GM19328 (cell line): ENCODE data around the gene CABP4.

ENCODE experiments used
- ATAC-seq: cut with Tn5 transposase; IDR thresholded peaks from one replicate; pipeline ENCODE4 v1.9.1; 2021; ENCODE audit warnings: mild to moderate bottlenecking, moderate library complexity; ENCODE audit not compliant: unreplicated experiment

The CABP4 gene

DNA sequence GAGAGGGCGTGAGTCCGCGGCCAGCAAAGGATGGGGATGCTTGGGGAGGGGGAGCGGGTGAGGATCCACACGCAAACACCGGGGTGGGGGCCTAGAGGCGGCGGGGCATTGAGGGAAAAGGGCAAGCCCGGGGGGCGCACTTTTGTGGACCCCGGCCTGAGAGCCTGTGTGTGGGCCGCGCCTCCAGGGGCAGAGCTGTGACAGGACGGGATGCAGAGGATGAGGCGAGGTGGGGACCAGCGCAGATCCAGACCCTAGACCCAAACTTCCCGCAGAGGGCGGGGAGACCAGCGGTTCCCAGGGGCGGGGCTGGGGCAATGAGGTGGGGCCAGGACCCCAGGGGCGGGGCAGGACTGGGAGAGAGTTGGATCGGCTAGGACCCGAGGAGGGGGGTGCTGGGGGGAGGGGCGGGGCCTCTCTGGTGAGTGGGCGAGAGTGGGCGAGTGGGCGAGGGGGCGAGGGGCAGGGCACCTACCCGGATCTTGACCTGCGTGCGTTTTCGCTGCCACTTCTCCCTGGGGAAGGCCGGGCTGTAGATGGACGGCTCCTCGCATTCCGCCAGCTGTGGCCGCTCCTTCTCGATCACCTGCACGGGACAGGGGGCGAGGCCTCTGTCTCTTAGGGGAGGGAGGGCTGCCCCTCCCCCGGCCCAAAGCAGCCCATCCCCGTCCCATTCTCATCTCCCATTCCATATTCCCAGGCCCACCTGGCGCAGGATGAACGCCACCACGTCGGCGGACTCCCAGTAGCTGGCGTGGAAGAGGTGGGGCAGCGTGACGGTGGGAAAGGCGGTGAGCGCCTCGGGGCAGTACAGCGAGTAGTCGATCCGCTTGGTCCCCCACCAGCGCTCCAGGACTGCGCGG is 39.4 kb downstream of the CABP4 start:
- no peak for ATAC-seq

GRCh38 chr11:67495234-67496005 is 40.3 kb downstream of the CABP4 start:
- ATAC-seq, result no peak

GRCh38 chr11:67496113-67496512 is 41.0 kb downstream of the CABP4 start:
- ATAC-seq, result no peak

DNA sequence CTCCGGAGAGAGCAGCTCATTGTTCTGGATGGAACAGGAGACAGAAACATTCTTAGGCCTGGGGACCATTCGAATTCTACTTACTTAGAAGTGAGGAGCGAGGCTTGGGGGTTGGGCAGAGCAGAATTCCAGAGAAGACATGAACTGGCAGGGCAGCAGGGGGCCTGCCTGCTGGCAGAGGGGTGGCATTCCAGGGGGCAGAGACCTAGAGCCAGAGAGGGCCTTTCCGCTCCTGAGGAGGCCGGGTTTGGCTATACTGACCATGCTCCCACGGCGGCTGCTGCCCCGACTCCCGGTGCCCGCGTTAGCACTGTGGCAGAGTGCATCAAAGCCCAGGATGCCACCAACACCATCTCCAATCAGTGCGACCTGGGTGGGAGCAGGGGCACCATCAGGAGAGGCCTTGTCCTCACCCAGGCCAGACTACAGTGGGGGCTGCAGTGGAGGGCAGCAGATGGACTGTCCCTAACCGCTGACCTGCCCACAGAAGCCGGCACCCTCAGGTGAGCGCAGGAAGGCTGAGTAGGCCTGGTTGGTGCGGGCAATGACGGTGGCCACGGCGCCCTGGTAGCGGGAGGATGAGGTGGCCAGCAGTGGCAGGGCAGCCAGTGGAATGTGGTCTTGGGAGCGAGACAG is 42.6 kb downstream of the CABP4 start:
- ATAC-seq, result no peak

DNA sequence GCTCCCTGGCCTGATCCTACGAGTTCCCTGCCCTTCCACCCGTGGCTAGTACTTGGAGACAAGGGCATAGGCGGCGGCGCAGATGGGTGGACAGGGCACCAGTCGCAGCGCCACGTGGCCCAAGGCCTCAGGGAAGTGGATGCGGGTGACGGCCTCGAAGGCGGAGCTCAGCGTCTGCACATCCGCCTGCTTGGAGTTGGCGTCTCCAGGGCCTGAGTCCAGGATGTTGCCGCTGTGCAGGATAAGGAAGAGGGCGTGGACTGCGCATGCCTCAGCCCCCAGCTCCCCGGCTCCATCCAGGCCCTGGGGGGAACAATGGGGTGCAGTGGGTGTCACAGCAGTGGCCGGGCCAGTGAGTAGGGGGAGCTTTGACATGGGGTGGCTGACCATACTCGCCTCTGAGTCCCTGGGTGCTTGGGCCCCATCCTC is 43.4 kb downstream of the CABP4 start:
- no peak for ATAC-seq

DNA sequence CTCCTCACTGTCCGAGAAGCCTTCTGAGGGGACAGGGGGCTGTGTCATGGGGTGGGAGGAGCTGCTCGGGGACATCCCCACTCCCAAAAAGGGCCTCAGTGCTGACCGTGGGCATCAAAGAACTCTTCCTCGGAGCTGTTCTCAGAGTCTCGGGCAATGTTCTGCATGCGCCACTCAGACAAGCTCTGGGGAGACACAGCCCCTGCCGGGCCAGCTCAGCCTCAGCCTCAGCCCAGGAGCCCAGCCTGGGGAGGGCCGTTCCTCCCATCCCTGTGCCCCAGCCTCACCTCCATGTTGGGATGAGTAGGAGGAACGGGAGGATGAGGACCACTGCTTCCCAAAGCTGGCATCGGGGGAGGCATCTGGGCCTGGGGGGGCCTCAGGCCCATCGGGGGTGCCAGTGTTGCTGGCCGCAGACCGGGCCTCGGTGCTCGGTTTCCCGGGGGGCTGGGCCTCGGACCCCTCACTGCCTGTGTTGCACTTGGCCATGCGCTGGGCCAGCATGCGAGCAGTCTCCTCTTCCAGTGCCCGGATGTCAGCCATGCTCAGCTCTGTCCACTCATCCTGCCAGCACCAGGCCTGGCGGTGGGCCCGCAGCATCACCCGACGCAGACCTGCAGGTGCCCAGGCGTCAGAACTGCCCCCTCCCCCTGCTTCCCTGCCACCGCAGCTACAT is 44.8 kb downstream of the CABP4 start:
- no peak for ATAC-seq

DNA sequence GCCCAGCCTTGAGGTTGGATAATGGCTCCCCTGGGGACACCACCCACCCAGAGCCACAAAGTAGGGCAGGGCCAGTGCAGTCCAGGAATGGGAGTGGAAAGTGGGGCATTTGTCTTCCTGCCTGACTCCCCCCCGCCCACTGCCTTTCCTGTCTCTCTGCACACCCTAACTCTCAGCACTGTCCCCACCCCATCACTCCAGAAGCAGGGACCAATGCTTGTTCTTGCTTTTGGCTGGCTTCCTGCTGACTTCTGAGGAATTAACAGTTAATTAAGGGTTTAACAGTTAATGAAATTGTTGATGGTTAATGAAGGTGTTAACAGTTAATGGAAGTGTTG is 45.3 kb downstream of the CABP4 start:
- no peak for ATAC-seq

DNA sequence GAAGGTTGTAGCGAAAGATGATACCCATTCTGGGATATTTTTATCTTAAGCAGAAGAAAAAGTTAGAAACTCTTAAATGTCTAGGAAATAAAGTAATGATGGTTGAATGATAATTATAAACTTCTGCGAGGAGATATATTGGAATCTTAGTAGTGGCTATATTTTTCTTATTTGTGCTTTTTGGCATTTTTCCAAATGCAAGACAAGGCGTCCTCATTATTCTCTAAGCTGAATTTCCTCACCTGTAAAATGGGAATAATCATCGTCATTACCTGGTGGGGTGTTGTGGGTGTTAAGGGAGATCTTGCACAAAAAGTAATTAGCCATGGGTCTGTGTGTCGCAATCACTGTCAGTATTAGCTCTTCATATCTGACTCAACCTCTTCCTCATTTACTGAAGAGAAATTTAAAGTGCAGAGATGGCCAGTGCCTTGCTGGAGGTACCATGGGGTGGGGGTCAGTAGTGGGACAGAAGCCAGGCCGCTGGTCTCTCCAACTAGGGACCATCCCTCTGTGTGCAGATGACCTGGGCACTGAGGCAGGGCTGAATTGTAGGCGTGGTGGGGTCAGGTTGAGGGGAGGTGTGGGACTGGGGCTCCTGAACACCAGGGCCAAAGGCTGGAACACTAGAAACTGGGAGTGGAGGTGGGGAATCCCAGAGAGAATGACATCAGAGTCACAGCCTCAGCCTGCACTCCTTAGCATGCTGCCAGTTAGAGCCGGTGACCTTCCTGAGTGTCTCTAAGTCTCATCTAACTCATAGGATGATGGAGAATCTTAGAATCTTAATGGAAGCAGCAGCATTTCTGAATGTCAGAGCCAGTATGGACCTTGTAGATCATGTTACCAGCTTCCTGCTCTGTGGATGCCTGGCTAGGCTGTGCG is 45.9 kb downstream of the CABP4 start:
- no peak for ATAC-seq

DNA sequence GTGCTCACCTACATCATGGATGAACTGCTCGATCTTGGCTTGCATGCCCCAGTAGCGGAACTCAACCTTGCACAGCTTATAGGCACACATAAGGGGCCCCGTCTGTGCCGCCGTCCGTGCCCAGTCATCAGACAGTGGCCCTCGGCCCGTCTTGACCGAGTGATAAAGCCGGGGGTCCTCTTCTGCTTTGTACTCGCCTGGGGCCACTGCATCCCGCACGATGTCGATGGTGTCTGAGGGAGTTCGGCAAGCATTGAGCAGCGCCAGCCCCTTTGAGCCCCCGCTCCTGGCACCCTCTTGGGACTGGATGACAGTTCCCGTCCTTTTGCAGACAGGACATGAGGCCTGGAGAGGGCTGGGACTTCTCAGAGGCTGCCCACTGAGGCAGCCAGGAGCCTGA is 46.7 kb downstream of the CABP4 start:
- no peak for ATAC-seq

- ATAC-seq, result no peak
These were observed 47.3 kb downstream of the CABP4 start for GRCh38 chr11:67502328-67502979.

DNA sequence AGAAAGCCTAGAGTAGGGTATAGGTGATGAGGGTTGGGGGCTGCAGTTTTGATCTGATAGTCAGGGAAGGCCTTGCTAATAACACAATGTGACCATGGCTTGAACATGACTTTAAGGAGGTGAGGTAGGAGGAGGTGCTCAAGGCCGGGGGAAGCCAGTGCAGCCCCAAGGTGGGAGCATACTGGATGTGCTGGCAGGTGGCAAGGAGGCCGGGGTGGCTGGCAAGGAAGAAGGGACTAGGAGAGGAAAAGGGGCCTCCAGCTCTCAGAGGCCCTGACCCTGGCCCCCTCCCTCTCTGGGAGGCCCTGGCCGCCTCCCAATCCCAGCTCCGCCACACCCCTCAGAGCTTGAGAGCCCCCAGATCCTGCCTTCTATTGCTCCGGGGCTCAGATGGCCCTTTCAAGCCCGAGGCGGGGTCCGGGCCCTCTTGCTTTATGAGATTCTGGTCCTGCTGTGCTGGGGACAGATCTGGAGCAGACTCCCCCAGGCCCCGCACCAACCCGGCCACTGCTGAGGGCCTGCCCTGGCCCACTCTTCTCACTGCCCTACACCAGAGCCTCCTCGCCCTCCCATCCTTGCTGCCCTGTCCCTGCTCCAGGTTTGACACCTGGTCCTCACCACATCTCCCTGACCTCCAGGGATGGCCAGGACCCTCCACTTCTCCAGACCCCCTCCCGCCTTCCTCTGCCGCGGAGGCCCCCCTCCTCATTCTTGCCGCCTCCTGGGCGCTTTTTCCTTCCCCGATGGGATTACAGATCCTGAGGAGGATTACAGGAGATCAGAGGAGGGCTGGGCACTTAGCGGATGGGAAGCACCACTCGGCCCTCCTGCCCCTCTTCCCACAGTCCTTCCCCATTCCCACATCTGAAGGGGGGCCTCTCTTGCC is 48.2 kb downstream of the CABP4 start:
- no peak for ATAC-seq

GRCh38 chr11:67504005-67504949 is 49.1 kb downstream of the CABP4 start:
- no peak for ATAC-seq

DNA sequence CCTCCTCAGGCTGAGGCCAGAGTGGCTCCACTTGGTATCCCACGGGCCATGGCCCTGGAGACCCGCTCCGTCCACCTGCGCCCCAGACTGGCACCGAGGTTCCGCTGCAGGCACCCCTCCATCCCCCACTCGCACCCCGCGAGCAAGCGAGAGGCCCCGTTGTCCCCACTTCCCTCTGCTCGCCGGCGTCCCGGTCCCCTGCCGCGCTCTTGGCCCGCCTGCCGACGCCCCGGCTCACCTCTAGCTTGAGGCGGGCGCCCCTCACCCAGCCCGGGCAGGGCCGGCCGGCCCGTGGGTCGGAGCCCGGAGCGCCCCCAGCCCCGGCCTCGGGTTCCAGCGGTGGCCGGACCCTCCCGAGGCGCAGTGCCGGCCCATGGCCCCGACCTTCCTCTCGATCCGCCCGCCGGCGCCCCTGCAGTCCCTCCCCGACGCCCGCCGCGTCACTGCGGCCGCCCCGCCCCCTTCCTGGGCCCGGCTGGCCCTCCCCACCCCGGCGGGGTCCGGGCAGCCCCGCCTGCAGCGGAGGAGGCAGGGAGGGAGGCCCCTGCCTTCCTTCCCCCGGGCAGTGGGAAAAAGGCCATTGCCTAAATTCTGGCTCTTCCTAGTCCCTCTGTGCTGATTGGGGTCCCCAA is 49.9 kb downstream of the CABP4 start, which contains the start of gene PITPNM1:
TSS of gene PITPNM1 (minus strand) at position 414 of the 632 bp plus-strand sequence. CDS start 1,183 bp downstream, outside the sequence.
- ATAC-seq, result no peak

- ATAC-seq, result no peak
These were observed 50.6 kb downstream of the CABP4 start for GRCh38 chr11:67505605-67506396.

DNA sequence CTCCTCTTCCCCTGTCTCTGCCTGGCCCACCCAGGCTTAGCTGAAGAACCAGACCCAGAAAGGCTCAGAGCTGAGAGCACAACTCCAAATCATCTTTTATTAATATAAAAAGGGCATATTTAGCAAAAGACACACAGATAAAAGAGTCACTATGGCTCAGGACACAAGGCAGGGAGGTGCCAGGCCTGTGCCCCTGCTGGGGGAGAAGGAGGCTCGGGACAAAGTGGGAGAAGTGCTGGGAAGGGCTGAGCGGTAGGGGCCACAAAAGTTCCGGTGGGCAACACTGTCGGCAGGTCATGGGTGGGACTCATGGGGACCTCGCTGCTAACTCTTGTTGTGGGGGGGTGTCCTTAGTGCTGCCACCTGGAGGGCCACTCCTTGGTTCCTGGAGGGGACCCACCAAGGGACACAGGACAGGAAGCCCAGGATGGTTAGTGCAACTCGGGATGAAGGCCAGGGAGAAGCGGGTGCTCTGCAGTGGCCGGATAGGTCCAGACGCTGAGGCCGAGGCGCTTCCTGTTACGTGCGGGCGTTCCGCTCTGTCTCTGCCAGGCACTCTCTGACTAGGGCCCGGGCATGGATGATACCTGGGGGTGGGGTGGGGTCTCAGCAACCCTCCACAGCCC is 51.4 kb downstream of the CABP4 start:
- no peak for ATAC-seq
